ENCODE results near the gene YTHDF2.

- TF ChIP-seq ZNF660 (tag by site-specific recombination; IDR thresholded peaks at IDR 0.05) (no peak), CTCF (tag by site-specific recombination; IDR thresholded peaks at IDR 0.05) (no peak), ZBTB20 (tag by site-specific recombination; IDR thresholded peaks at IDR 0.05) (no peak), ZNF10 (tag by site-specific recombination; IDR thresholded peaks at IDR 0.05) (no peak), ZBTB6 (tag by site-specific recombination; IDR thresholded peaks at IDR 0.05) (no peak), ZNF624 (tag by site-specific recombination; IDR thresholded peaks at IDR 0.05) (no peak), ZNF311 (tag by site-specific recombination; IDR thresholded peaks at IDR 0.05; ENCODE audit: borderline replicate concordance) (no peak), REST (tag by site-specific recombination; IDR thresholded peaks at IDR 0.05) (no peak), ZNF513 (tag by site-specific recombination; IDR thresholded peaks at IDR 0.05) (no peak), ZBTB26 (tag by site-specific recombination; optimal IDR thresholded peaks at IDR 0.05) (no peak), ZNF37A (tag by site-specific recombination; IDR thresholded peaks at IDR 0.05) (no peak), PATZ1 (tag by site-specific recombination; IDR thresholded peaks at IDR 0.05) (no peak), ZBTB44 (tag by site-specific recombination; IDR thresholded peaks at IDR 0.05) (no peak)
Measured at GRCh38 chr1:28745653-28746173, 9.0 kb downstream of the YTHDF2 start.
